Measurements from ENCODE around the gene EBPL. TPM values are rescaled to one million over a fixed set of nuclear protein-coding genes. Genes with fewer than 3 reads are reported as not detected.
"Not testable (repeated sequence)": the region's sequence is repeated elsewhere in the genome, so short reads cannot be mapped to it uniquely, and the experiment has no call there.

Gene EBPL
- total RNA-seq, 1 donor from 2014 or later: 59.0 TPM

GRCh38 chr13:49731766-49732165 lies 40.5 kb upstream of the EBPL start:
- no peak for TF ChIP-seq CTCF (IDR thresholded peaks at IDR 0.05; ENCODE audit: unreplicated experiment)
- Mint-ChIP-seq H3K9me3 (ENCODE audit: unreplicated experiment) (no peaks in the 10 kb centered on the region), H3K4me3 (ENCODE audit: unreplicated experiment) (no peak overlapping the region), H3K4me1 (ENCODE audit: unreplicated experiment) (no peaks in the 10 kb centered on the region), H3K27me3 (ENCODE audit: unreplicated experiment) (peaks cover 2% of the 10 kb centered on the region), H3K27ac (ENCODE audit: unreplicated experiment) (no peak overlapping the region), H3K36me3 (ENCODE audit: low read depth, unreplicated experiment) (peaks cover 17% of the 10 kb centered on the region)
- DNase-seq (ENCODE audit: low spot score): no peak

GRCh38 chr13:49716615-49717014 lies 25.3 kb upstream of the EBPL start:
- no peak for TF ChIP-seq CTCF (IDR thresholded peaks at IDR 0.05; ENCODE audit: unreplicated experiment)
- Mint-ChIP-seq H3K36me3 (ENCODE audit: low read depth, unreplicated experiment) (peaks cover 34% of the 10 kb centered on the region), H3K4me3 (ENCODE audit: unreplicated experiment) (peak overlapping the region; percentile 48), H3K27ac (ENCODE audit: unreplicated experiment) (no peak overlapping the region), H3K27me3 (ENCODE audit: unreplicated experiment) (no peaks in the 10 kb centered on the region), H3K4me1 (ENCODE audit: unreplicated experiment) (no peaks in the 10 kb centered on the region), H3K9me3 (ENCODE audit: unreplicated experiment) (no peaks in the 10 kb centered on the region)
- DNase-seq (ENCODE audit: low spot score): no peak

GRCh38 chr13:49714757-49715156 lies 23.5 kb upstream of the EBPL start:
- no peaks in the 10 kb centered on the region for H3K4me1 Mint-ChIP-seq (ENCODE audit: unreplicated experiment)
- DNase-seq (ENCODE audit: low spot score): no peak
- no peak overlapping the region for H3K4me3 Mint-ChIP-seq (ENCODE audit: unreplicated experiment)

GRCh38 chr13:49711218-49711863 lies 20.1 kb upstream of the EBPL start:
- H3K4me1 Mint-ChIP-seq (ENCODE audit: unreplicated experiment): no peaks in the 10 kb centered on the region
- no peak for DNase-seq (ENCODE audit: low spot score)
- no peaks in the 10 kb centered on the region for H3K27me3 Mint-ChIP-seq (ENCODE audit: unreplicated experiment)
- H3K36me3 Mint-ChIP-seq (ENCODE audit: low read depth, unreplicated experiment): peaks cover 18% of the 10 kb centered on the region
- H3K9me3 Mint-ChIP-seq (ENCODE audit: unreplicated experiment): no peaks in the 10 kb centered on the region
- H3K4me3 Mint-ChIP-seq (ENCODE audit: unreplicated experiment): no peak overlapping the region
- no peak overlapping the region for H3K27ac Mint-ChIP-seq (ENCODE audit: unreplicated experiment)
- no peak for TF ChIP-seq CTCF (IDR thresholded peaks at IDR 0.05; ENCODE audit: unreplicated experiment)

More at GRCh38 chr13:49714757-49715156, 23.5 kb upstream of the EBPL start:
- Mint-ChIP-seq H3K9me3 (ENCODE audit: unreplicated experiment) (no peaks in the 10 kb centered on the region), H3K36me3 (ENCODE audit: low read depth, unreplicated experiment) (peaks cover 33% of the 10 kb centered on the region), H3K27ac (ENCODE audit: unreplicated experiment) (no peak overlapping the region), H3K27me3 (ENCODE audit: unreplicated experiment) (no peaks in the 10 kb centered on the region)
- no peak for TF ChIP-seq CTCF (IDR thresholded peaks at IDR 0.05; ENCODE audit: unreplicated experiment)

GRCh38 chr13:49704264-49704663 lies 13.0 kb upstream of the EBPL start:
- H3K27me3 Mint-ChIP-seq (ENCODE audit: unreplicated experiment); H3K9me3 Mint-ChIP-seq (ENCODE audit: unreplicated experiment); DNase-seq (ENCODE audit: low spot score); H3K4me1 Mint-ChIP-seq (ENCODE audit: unreplicated experiment); H3K27ac Mint-ChIP-seq (ENCODE audit: unreplicated experiment); H3K4me3 Mint-ChIP-seq (ENCODE audit: unreplicated experiment): not testable (repeated sequence)
- peaks cover 14% of the 10 kb centered on the region for H3K36me3 Mint-ChIP-seq (ENCODE audit: low read depth, unreplicated experiment)
